ENCODE data around the gene CEP128. TPM values are rescaled to one million over a fixed set of nuclear protein-coding genes. Genes with fewer than 3 reads are reported as not detected.
"Not testable (repeated sequence)": the region's sequence is repeated elsewhere in the genome, so short reads cannot be mapped to it uniquely, and the experiment has no call there.

The CEP128 gene
- total and polyA plus RNA-seq, 5 experiments from 2014 or later: 2.0 to 8.7 (median 3.1) TPM

DNA sequence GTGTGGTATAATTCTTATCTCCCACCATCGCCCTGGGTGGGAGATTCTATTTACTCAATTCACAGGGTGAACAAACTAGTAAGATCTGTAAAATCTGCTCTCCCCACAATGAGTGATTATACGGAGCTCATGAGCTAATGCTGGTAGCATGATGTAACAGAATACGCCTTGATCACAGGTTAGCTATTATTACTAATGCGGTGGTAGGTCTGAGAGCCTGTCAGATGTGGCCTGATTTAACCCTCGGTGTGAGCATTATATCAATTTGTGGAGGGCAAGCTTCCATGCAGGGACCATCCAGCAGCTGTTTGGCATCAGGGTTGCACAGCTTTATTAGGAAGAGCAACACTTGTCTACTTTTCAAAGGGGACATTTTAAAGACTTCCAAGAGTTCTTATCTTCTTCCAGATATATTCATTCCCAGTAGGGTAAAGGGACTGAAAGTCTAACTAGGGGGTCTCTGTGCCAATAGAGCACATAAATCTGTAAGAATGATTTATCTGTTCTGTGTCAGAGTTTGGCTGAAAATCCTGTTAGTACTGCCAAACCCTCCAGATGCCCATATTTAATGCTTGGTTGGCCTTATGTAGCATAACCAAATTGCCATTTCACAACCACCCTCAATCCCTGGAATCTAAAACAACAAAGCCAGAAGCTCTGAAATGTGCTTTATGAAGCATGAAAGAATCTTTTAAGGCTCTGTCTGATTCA lies 32.5 kb upstream of the CEP128 start:
- DNase-seq (no peak), ATAC-seq (no peak)
- Mint-ChIP-seq H3K9me3 (no peaks in the 10 kb centered on the region), H3K4me3 (no peak overlapping the region), H3K27me3 (peaks cover 0 to 20% (median 2%) of the 10 kb centered on the region in 5 donors), H3K4me1 (peaks cover 2 to 13% (median 11%) of the 10 kb centered on the region in 4 donors), H3K27ac (no peak overlapping the region), H3K36me3 (no peaks in the 10 kb centered on the region)
- POLR2A ChIA-PET: no interaction called here

- no peaks in the 10 kb centered on the region for H3K36me3 Mint-ChIP-seq
- peaks cover 3 to 4% (median 4%) of the 10 kb centered on the region in 4 donors for H3K4me1 Mint-ChIP-seq
- POLR2A ChIA-PET: no interaction called here
- ATAC-seq: no peak
- DNase-seq: no peak
- no peaks in the 10 kb centered on the region for H3K9me3 Mint-ChIP-seq
- H3K27me3 Mint-ChIP-seq: no peaks in the 10 kb centered on the region
- H3K4me3 Mint-ChIP-seq: no peak overlapping the region
- H3K27ac Mint-ChIP-seq: no peak overlapping the region
Measured at GRCh38 chr14:80965037-80965436, 23.5 kb upstream of the CEP128 start.

DNA sequence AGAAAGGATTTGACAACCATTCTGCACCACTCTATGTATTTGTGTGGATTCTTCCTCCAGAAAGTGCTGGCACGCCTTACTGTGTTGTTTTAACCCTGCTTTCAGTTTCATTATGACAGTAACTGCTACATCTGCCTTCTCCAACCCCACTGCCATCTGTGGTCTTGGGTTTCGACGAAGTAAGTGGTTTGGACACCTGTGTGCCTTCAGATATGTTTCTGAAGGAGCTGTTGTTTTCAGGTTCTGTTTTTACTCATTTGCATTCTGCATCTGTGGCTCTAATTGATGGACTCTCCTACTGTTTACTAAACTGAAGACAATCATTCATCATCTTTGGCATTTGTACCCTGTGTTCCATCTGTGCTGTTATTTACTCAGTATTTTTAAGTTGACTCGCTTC lies 18.0 kb upstream of the CEP128 start:
- ATAC-seq (peak; percentile 70 to 77), DNase-seq (peak in 7 of 10 donors; percentile 7 to 67 (median 47))
- peaks cover 16 to 47% (median 38%) of the 10 kb centered on the region in 4 donors for H3K4me1 Mint-ChIP-seq
- H3K27ac Mint-ChIP-seq: peak overlapping the region; percentile 23 to 93 (median 70)
- H3K9me3 Mint-ChIP-seq: no peaks in the 10 kb centered on the region
- peaks cover 0 to 5% (median 0%) of the 10 kb centered on the region in 5 donors for H3K27me3 Mint-ChIP-seq
- POLR2A ChIA-PET: interaction anchor here (0.5 to 1.2 kb wide), 3 partner anchors 38 to 262 kb away, joined by 3 to 4 read pairs (median 3); no protein-coding TSS in a partner anchor
- no peaks in the 10 kb centered on the region for H3K36me3 Mint-ChIP-seq
- peak overlapping the region; percentile 48 to 81 (median 76) for H3K4me3 Mint-ChIP-seq

DNA sequence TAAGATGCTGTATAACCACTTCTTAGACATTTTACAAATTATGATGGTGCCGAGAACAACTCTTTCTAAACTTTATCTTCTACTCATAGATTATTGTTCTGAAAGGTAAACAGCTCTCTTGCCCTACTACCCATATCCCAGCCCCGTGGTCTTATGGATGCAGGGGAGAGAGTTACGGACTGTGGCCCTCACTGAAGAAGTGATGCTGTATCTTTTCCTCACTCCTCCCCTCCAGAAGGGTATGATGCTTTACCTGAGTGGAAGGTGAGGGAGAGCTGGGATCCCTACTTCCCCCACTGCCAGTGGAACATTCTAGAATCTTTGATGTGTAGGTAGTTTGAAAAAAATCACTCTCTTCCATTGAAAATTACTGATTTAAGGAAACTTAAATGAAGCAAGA lies 17.4 kb upstream of the CEP128 start:
- Mint-ChIP-seq H3K27me3 (peaks cover 0 to 5% (median 0%) of the 10 kb centered on the region in 5 donors), H3K27ac (peak overlapping the region in 8 of 10 donors; percentile 23 to 93 (median 76)), H3K9me3 (no peaks in the 10 kb centered on the region), H3K36me3 (no peaks in the 10 kb centered on the region), H3K4me3 (peak overlapping the region in 9 of 10 donors; percentile 65 to 81 (median 78)), H3K4me1 (peaks cover 16 to 48% (median 39%) of the 10 kb centered on the region in 4 donors)
- POLR2A ChIA-PET: interaction anchor here (1.0 to 1.2 kb wide), 2 partner anchors 38 to 262 kb away, joined by 3 to 4 read pairs; no protein-coding TSS in a partner anchor
- no peak for ATAC-seq
- no peak for DNase-seq

DNA sequence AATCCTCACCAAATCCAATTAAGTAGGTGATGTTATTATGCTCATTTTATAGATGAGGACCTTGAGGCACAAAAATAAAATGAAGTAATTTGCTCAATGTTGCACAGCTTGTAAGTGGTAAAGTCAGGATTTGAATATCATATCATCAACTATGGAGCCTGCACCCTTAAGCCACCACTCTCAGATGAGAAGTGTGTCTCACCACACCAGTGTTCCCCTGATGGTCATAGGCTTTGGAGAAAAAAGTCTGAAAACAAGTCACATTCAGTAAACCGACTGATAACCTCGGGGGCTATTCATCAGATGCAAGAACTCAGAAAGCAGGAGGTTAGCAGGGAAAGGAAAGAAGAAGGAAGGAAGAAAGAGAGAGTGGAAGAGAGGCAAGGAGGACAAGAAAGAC lies 16.7 kb upstream of the CEP128 start:
- ATAC-seq: no peak
- peaks cover 0 to 5% (median 0%) of the 10 kb centered on the region in 5 donors for H3K27me3 Mint-ChIP-seq
- peak overlapping the region in 8 of 10 donors; percentile 8 to 79 (median 56) for H3K4me3 Mint-ChIP-seq
- POLR2A ChIA-PET: interaction anchor here (1.2 kb wide), 1 partner anchor 263 kb away, joined by 4 read pairs; no protein-coding TSS in a partner anchor
- peak overlapping the region in 5 of 10 donors; percentile 51 to 82 (median 80) for H3K27ac Mint-ChIP-seq
- no peak for DNase-seq
- H3K36me3 Mint-ChIP-seq: no peaks in the 10 kb centered on the region
- H3K9me3 Mint-ChIP-seq: no peaks in the 10 kb centered on the region
- H3K4me1 Mint-ChIP-seq: peaks cover 15 to 48% (median 39%) of the 10 kb centered on the region in 4 donors

- H3K27me3 Mint-ChIP-seq: peaks cover 0 to 5% (median 0%) of the 10 kb centered on the region in 5 donors
- no peak for DNase-seq
- no peaks in the 10 kb centered on the region for H3K9me3 Mint-ChIP-seq
- ATAC-seq: no peak
- H3K27ac Mint-ChIP-seq: peak overlapping the region in 3 of 10 donors; percentile 50 to 66 (median 63)
- peak overlapping the region in 1 of 10 donors; percentile 37 for H3K4me3 Mint-ChIP-seq
- peaks cover 15 to 48% (median 39%) of the 10 kb centered on the region in 4 donors for H3K4me1 Mint-ChIP-seq
- H3K36me3 Mint-ChIP-seq: no peaks in the 10 kb centered on the region
- POLR2A ChIA-PET: no interaction called here
Measured at GRCh38 chr14:80957613-80958012, 16.1 kb upstream of the CEP128 start.

DNA sequence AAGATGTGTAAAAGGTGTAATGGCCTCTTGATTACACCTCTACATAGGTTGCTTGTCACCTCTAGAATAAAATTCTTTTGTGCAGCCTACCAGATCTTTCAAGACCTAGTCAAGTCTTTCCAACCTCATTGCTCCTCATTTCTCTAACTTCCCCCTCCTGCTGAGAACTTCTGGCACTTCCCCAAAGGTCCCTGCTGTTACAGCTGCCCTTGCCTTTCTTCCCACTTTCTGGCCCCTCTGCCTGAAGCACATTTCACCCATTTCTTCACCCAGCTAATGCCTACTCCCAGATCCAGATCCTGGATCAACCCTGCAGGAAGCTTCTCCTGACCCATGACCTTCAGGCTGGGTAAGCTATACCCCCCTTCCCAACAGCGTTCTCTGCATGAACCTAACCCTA lies 15.4 kb upstream of the CEP128 start:
- Mint-ChIP-seq H3K9me3 (no peaks in the 10 kb centered on the region), H3K4me3 (peak overlapping the region in 4 of 10 donors; percentile 12 to 34 (median 24)), H3K27ac (peak overlapping the region in 1 of 10 donors; percentile 6), H3K27me3 (peaks cover 0 to 5% (median 0%) of the 10 kb centered on the region in 5 donors), H3K36me3 (no peaks in the 10 kb centered on the region), H3K4me1 (peaks cover 15 to 48% (median 39%) of the 10 kb centered on the region in 4 donors)
- POLR2A ChIA-PET: interaction anchor here (1.6 kb wide), 1 partner anchor 264 kb away, joined by 3 read pairs; the partner anchor contains the start of gene GTF2A1
- ATAC-seq: no peak
- DNase-seq: no peak

DNA sequence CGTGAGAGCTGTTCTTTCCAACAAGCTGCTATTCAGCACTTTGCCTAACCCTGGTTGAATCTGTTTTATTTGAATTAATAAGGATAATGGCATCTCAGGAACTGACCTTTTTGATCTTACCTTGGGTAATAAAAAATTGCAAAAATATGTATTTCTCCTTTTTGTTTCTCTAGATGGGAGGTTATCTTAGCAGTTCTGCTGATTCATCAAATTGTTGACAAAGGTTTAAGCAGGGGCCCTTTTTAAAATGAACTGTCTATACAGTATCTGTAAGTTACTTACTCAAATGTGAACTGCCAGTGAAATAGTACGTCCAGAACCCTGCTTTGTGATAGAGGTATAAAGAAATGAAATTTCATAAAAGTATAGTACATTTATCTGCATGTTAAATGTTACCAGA lies 14.6 kb upstream of the CEP128 start:
- Mint-ChIP-seq H3K27ac (peak overlapping the region in 1 of 10 donors; percentile 2), H3K27me3 (peaks cover 0 to 5% (median 0%) of the 10 kb centered on the region in 5 donors), H3K9me3 (no peaks in the 10 kb centered on the region), H3K4me3 (peak overlapping the region in 9 of 10 donors; percentile 24 to 98 (median 89)), H3K4me1 (peaks cover 15 to 48% (median 39%) of the 10 kb centered on the region in 4 donors), H3K36me3 (no peaks in the 10 kb centered on the region)
- POLR2A ChIA-PET: interaction anchor here (1.6 kb wide), 1 partner anchor 265 kb away, joined by 3 read pairs; the partner anchor contains the start of gene GTF2A1
- DNase-seq (no peak), ATAC-seq (no peak)

- peak in 5 of 10 donors; percentile 2 to 26 (median 20) for DNase-seq
- peak within 1 kb of the TSS in 7 of 10 donors; percentile 2 to 90 (median 57) for H3K27ac Mint-ChIP-seq
- H3K36me3 Mint-ChIP-seq: no peaks in the 10 kb centered on the region
- ATAC-seq: peak; percentile 43 to 46
- POLR2A ChIA-PET: interaction anchor here (0.9 to 1.6 kb wide), 2 partner anchors 32 to 265 kb away, joined by 3 to 5 read pairs; partner anchors contain the start of gene GTF2A1
- peaks cover 0 to 5% (median 0%) of the 10 kb centered on the region in 5 donors for H3K27me3 Mint-ChIP-seq
- H3K4me1 Mint-ChIP-seq: peaks cover 15 to 48% (median 39%) of the 10 kb centered on the region in 4 donors
- H3K4me3 Mint-ChIP-seq: peak within 1 kb of the TSS; percentile 84 to 98 (median 92)
- no peaks in the 10 kb centered on the region for H3K9me3 Mint-ChIP-seq
Measured at GRCh38 chr14:80955416-80955941, 13.9 kb upstream of the CEP128 start, which contains the start of gene TSHR. Gene TSHR, plus strand, starts transcription at chr14:80955621. Its CDS starts 60 bp downstream, at chr14:80955681.

- DNase-seq (peak; percentile 51 to 78 (median 67)), ATAC-seq (peak; percentile 74 to 84)
- peak overlapping the region; percentile 84 to 98 (median 92) for H3K4me3 Mint-ChIP-seq
- no peaks in the 10 kb centered on the region for H3K36me3 Mint-ChIP-seq
- peak overlapping the region in 6 of 10 donors; percentile 35 to 90 (median 66) for H3K27ac Mint-ChIP-seq
- no peaks in the 10 kb centered on the region for H3K9me3 Mint-ChIP-seq
- H3K4me1 Mint-ChIP-seq: peaks cover 12 to 42% (median 33%) of the 10 kb centered on the region in 4 donors
- peaks cover 0 to 5% (median 2%) of the 10 kb centered on the region in 5 donors for H3K27me3 Mint-ChIP-seq
- POLR2A ChIA-PET: interaction anchor here (0.6 to 0.9 kb wide), 2 partner anchors 33 to 514 kb away, joined by 4 to 5 read pairs; no protein-coding TSS in a partner anchor
Measured at GRCh38 chr14:80954687-80955299, 13.3 kb upstream of the CEP128 start.

DNA sequence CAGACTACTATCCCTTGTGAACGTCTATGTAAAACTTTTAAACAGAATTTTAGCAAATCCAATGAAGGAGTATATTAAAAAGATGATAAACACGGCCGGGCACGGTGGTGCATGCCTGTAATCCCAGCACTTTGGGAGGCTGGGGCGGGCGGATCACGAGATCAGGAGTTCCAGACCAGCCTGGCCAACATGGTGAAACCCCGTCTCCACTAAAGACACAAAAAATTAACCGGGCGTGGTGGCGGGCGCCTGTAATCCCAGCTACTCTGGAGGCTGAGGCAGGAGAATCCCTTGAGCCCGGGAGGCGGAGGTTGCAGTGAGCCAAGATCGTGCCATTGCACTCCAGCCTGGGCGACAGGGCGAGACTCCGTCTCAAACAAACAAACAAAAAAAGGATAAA lies 11.7 kb upstream of the CEP128 start:
- DNase-seq, H3K9me3 Mint-ChIP-seq, ATAC-seq, H3K4me3 Mint-ChIP-seq, H3K27ac Mint-ChIP-seq, POLR2A ChIA-PET, H3K36me3 Mint-ChIP-seq: not testable (repeated sequence)
- H3K4me1 Mint-ChIP-seq: peaks cover 10 to 26% (median 19%) of the 10 kb centered on the region in 4 donors
- H3K27me3 Mint-ChIP-seq: peaks cover 0 to 11% (median 6%) of the 10 kb centered on the region in 5 donors

- ATAC-seq (no peak), DNase-seq (no peak)
- H3K4me1 Mint-ChIP-seq: peaks cover 7 to 14% (median 11%) of the 10 kb centered on the region in 4 donors
- POLR2A ChIA-PET: no interaction called here
- H3K36me3 Mint-ChIP-seq: no peaks in the 10 kb centered on the region
- no peaks in the 10 kb centered on the region for H3K9me3 Mint-ChIP-seq
- no peak overlapping the region for H3K27ac Mint-ChIP-seq
- peaks cover 0 to 18% (median 8%) of the 10 kb centered on the region in 5 donors for H3K27me3 Mint-ChIP-seq
- no peak overlapping the region for H3K4me3 Mint-ChIP-seq
Measured at GRCh38 chr14:80951491-80951890, 10.0 kb upstream of the CEP128 start.
